HUES6 (cell line): ENCODE results near the gene PARK7.

Source experiments
- H3K27ac ChIP-seq: 2 replicates; pipeline ENCODE4 v1.7.0; 2013; ENCODE audit warnings: low read depth, mild to moderate bottlenecking, low read length, inconsistent platforms
- H3K27me3 ChIP-seq: 2 replicates; pipeline ENCODE4 v1.6.1; 2013; ENCODE audit warnings: low read length; ENCODE audit not compliant: control insufficient read depth, insufficient read depth
- H3K36me3 ChIP-seq: 2 replicates; pipeline ENCODE4 v1.6.1; 2013; ENCODE audit warnings: low read length; ENCODE audit not compliant: control insufficient read depth, insufficient read depth
- H3K4me1 ChIP-seq: 2 replicates; pipeline ENCODE4 v1.6.1; 2013; ENCODE audit warnings: low read length; ENCODE audit not compliant: control insufficient read depth, insufficient read depth
- H3K4me3 ChIP-seq: 2 replicates; pipeline ENCODE4 v1.5.1; 2013; ENCODE audit warnings: low read depth, low read length
- H3K9ac ChIP-seq: one replicate; pipeline ENCODE4 v1.6.1; 2013; ENCODE audit warnings: mild to moderate bottlenecking, low read length
- H3K9me3 ChIP-seq: 2 replicates; pipeline ENCODE4 v1.6.1; 2013; ENCODE audit warnings: low read depth, low read length; ENCODE audit not compliant: control insufficient read depth, insufficient read depth

Gene PARK7

GRCh38 chr1:8019229-8019620 is 57.7 kb downstream of the PARK7 start:
- no peak overlapping the region for H3K9ac ChIP-seq
- peaks cover 7% of the 10 kb centered on the region for H3K36me3 ChIP-seq
- H3K9me3 ChIP-seq = no peaks in the 10 kb centered on the region
- H3K27me3 ChIP-seq = no peaks in the 10 kb centered on the region
- peaks cover 78% of the 10 kb centered on the region for H3K4me1 ChIP-seq
- peak overlapping the region; percentile 27; the same call in 1 of the 2 replicates for H3K4me3 ChIP-seq
- peak overlapping the region; percentile 15; the same call in 1 of the 2 replicates for H3K27ac ChIP-seq

GRCh38 chr1:8020032-8020431 is 58.5 kb downstream of the PARK7 start:
- Histone ChIP-seq H3K9ac (no peak overlapping the region), H3K9me3 (no peaks in the 10 kb centered on the region), H3K27ac (no peak overlapping the region), H3K4me1 (peaks cover 80% of the 10 kb centered on the region), H3K27me3 (peaks cover 3% of the 10 kb centered on the region; the same call in 1 of the 2 replicates), H3K4me3 (no peak overlapping the region), H3K36me3 (no peaks in the 10 kb centered on the region)

- peaks cover 11% of the 10 kb centered on the region for H3K27me3 ChIP-seq
- no peaks in the 10 kb centered on the region for H3K9me3 ChIP-seq
- peaks cover 65% of the 10 kb centered on the region for H3K4me1 ChIP-seq
- H3K9ac ChIP-seq = no peak overlapping the region
- H3K36me3 ChIP-seq = no peaks in the 10 kb centered on the region
- no peak overlapping the region for H3K4me3 ChIP-seq
- H3K27ac ChIP-seq = no peak overlapping the region
Measured at GRCh38 chr1:8021676-8022266, 60.3 kb downstream of the PARK7 start.

- Histone ChIP-seq H3K9ac (no peak overlapping the region), H3K4me1 (peaks cover 65% of the 10 kb centered on the region), H3K27me3 (peaks cover 14% of the 10 kb centered on the region), H3K9me3 (no peaks in the 10 kb centered on the region), H3K4me3 (0 out of 2 replicates have a peak overlapping the region, but pooled peaks have one; percentile 5), H3K27ac (no peak overlapping the region), H3K36me3 (no peaks in the 10 kb centered on the region)
Measured at GRCh38 chr1:8022395-8023286, 61.1 kb downstream of the PARK7 start.

GRCh38 chr1:8023287-8023994 is 61.9 kb downstream of the PARK7 start:
- Histone ChIP-seq H3K9ac (peak overlapping the region; percentile 7), H3K27me3 (peaks cover 14% of the 10 kb centered on the region), H3K36me3 (no peaks in the 10 kb centered on the region), H3K4me3 (peak overlapping the region; percentile 77), H3K27ac (no peak overlapping the region), H3K9me3 (no peaks in the 10 kb centered on the region), H3K4me1 (peaks cover 66% of the 10 kb centered on the region)

- no peaks in the 10 kb centered on the region for H3K36me3 ChIP-seq
- no peaks in the 10 kb centered on the region for H3K9me3 ChIP-seq
- peaks cover 63% of the 10 kb centered on the region for H3K4me1 ChIP-seq
- peaks cover 14% of the 10 kb centered on the region for H3K27me3 ChIP-seq
- no peak overlapping the region for H3K27ac ChIP-seq
- peak overlapping the region; percentile 77 for H3K4me3 ChIP-seq
- H3K9ac ChIP-seq = no peak overlapping the region
Measured at GRCh38 chr1:8023995-8024313, 62.4 kb downstream of the PARK7 start.

GRCh38 chr1:8024329-8024728 is 62.8 kb downstream of the PARK7 start:
- no peak overlapping the region for H3K9ac ChIP-seq
- H3K4me1 ChIP-seq = peaks cover 59% of the 10 kb centered on the region
- H3K27me3 ChIP-seq = peaks cover 14% of the 10 kb centered on the region
- peak overlapping the region; percentile 77 for H3K4me3 ChIP-seq
- H3K36me3 ChIP-seq = no peaks in the 10 kb centered on the region
- no peak overlapping the region for H3K27ac ChIP-seq
- no peaks in the 10 kb centered on the region for H3K9me3 ChIP-seq

- 0 out of 2 replicates have a peak overlapping the region, but pooled peaks have one; percentile 27 for H3K27ac ChIP-seq
- peak overlapping the region; percentile 77 for H3K4me3 ChIP-seq
- H3K27me3 ChIP-seq = peaks cover 14% of the 10 kb centered on the region
- peak overlapping the region; percentile 84 for H3K9ac ChIP-seq
- no peaks in the 10 kb centered on the region for H3K9me3 ChIP-seq
- H3K36me3 ChIP-seq = no peaks in the 10 kb centered on the region
- peaks cover 51% of the 10 kb centered on the region for H3K4me1 ChIP-seq
Measured at GRCh38 chr1:8025061-8025670, 63.7 kb downstream of the PARK7 start.

- H3K4me1 ChIP-seq = peaks cover 49% of the 10 kb centered on the region
- peak overlapping the region; percentile 84 for H3K9ac ChIP-seq
- H3K9me3 ChIP-seq = no peaks in the 10 kb centered on the region
- H3K27ac ChIP-seq = 0 out of 2 replicates have a peak overlapping the region, but pooled peaks have one; percentile 27
- H3K4me3 ChIP-seq = peak overlapping the region; percentile 77
- peaks cover 14% of the 10 kb centered on the region for H3K27me3 ChIP-seq
- H3K36me3 ChIP-seq = no peaks in the 10 kb centered on the region
Measured at GRCh38 chr1:8025671-8026144, 64.2 kb downstream of the PARK7 start.

GRCh38 chr1:8026153-8026975 is 64.9 kb downstream of the PARK7 start, which contains the start of gene ERRFI1:
Gene ERRFI1 (minus strand): TSS chr1:8026309. CDS start chr1:8015619, 10,690 bp downstream.
- peaks cover 49% of the 10 kb centered on the region for H3K4me1 ChIP-seq
- H3K36me3 ChIP-seq = no peaks in the 10 kb centered on the region
- H3K4me3 ChIP-seq = peak within 1 kb of the TSS; percentile 77
- no peaks in the 10 kb centered on the region for H3K9me3 ChIP-seq
- peaks cover 14% of the 10 kb centered on the region for H3K27me3 ChIP-seq
- peak within 1 kb of the TSS; percentile 84 for H3K9ac ChIP-seq
- H3K27ac ChIP-seq = peak within 1 kb of the TSS; percentile 27; the same call in 1 of the 2 replicates
